Neural progenitor cell (in vitro differentiated cells): ENCODE measurements around the gene GOLGA8Q. TPM values are rescaled to one million over a fixed set of nuclear protein-coding genes. Genes with fewer than 3 reads are reported as not detected.
"Not testable (repeated sequence)": the region's sequence is repeated elsewhere in the genome, so short reads cannot be mapped to it uniquely, and the experiment has no call there.

ENCODE experiments used
- DNase-seq: peaks from one replicate; pipeline ENCODE4 v3.0.0-alpha.2; 2016; ENCODE audit warnings: low spot score
- H2AFZ ChIP-seq: fragments of 200-600 bp; sonication (generic); replicated peaks from 2 replicates; pipeline ENCODE4 v1.6.1; 2016; ENCODE audit warnings: antibody characterized with exemption
- H3F3A ChIP-seq: fragments of 200-600 bp; sonication (generic); 2 replicates; pipeline ENCODE4 v1.6.1; 2016; ENCODE audit warnings: antibody characterized with exemption, low read depth
- H3K27ac ChIP-seq: fragments of 200-600 bp; sonication (generic); 2 replicates; pipeline ENCODE4 v1.5.1; 2016; ENCODE audit warnings: mild to moderate bottlenecking
- H3K27me3 ChIP-seq: fragments of 200-600 bp; sonication (generic); 2 replicates; pipeline ENCODE4 v1.6.1; 2016; ENCODE audit warnings: mild to moderate bottlenecking, moderate library complexity
- H3K36me3 ChIP-seq: fragments of 200-600 bp; sonication (generic); 2 replicates; pipeline ENCODE4 v1.5.1; 2016
- H3K4me1 ChIP-seq: fragments of 200-600 bp; sonication (generic); 2 replicates; pipeline ENCODE4 v1.6.1; 2016; ENCODE audit warnings: mixed run types
- H3K4me2 ChIP-seq: fragments of 200-600 bp; sonication (generic); 2 replicates; pipeline ENCODE4 v1.6.1; 2016
- H3K4me3 ChIP-seq: fragments of 200-600 bp; sonication (generic); 2 replicates; pipeline ENCODE4 v1.5.1; 2016
- H3K79me2 ChIP-seq: fragments of 200-600 bp; sonication (generic); 2 replicates; pipeline ENCODE4 v1.6.1; 2016; ENCODE audit warnings: low read depth
- H3K9ac ChIP-seq: fragments of 200-600 bp; sonication (generic); 2 replicates; pipeline ENCODE4 v1.6.1; 2016
- H3K9me3 ChIP-seq: fragments of 200-600 bp; sonication (generic); 2 replicates; pipeline ENCODE4 v1.5.1; 2016; ENCODE audit warnings: low read depth
- H4K20me1 ChIP-seq: fragments of 200-600 bp; sonication (generic); 2 replicates; pipeline ENCODE4 v1.6.1; 2016; ENCODE audit warnings: low read depth
- H3K27ac Mint-ChIP-seq: 3 replicates; pipeline ENCODE4 v1.8.0; 2021; ENCODE audit warnings: mixed read lengths
- H3K27me3 Mint-ChIP-seq: 2 replicates; pipeline ENCODE4 v1.8.0; 2022; ENCODE audit warnings: low read depth, mild to moderate bottlenecking, inconsistent platforms, moderate library complexity, mixed read lengths; ENCODE audit not compliant: insufficient read depth
- H3K36me3 Mint-ChIP-seq: 3 replicates; pipeline ENCODE4 v1.8.0; 2021; ENCODE audit warnings: mixed read lengths
- H3K4me1 Mint-ChIP-seq: 3 replicates; pipeline ENCODE4 v1.8.0; 2021; ENCODE audit warnings: mixed read lengths
- H3K4me3 Mint-ChIP-seq: 3 replicates; pipeline ENCODE4 v1.8.0; 2021; ENCODE audit warnings: mild to moderate bottlenecking, moderate library complexity, mixed read lengths
- H3K9me3 Mint-ChIP-seq: 3 replicates; pipeline ENCODE4 v1.8.0; 2020; ENCODE audit warnings: mixed read lengths
- total RNA-seq: library from RNA; depleted of rRNA; stranded (reverse); fragments of >200 nt; gene quantifications from 2 replicates; pipeline ENCODE4 v1.2.3, GENCODE V29; 2015; ENCODE audit warnings: low replicate concordance
- TF ChIP-seq, protein P1 (sequence below): fragments of 200-600 bp; sonication (generic); IDR thresholded peaks from 2 replicates; pipeline ENCODE4 v1.5.1; 2017; ENCODE audit warnings: antibody characterized with exemption, mild to moderate bottlenecking

GOLGA8Q gene
- total RNA-seq, 1 donor from 2014 or later = not detected

- DNase-seq = peak; percentile 2
- not testable (repeated sequence) for H3F3A ChIP-seq, H3K4me2 ChIP-seq, H3K27me3 Mint-ChIP-seq, H3K9ac ChIP-seq, H2AFZ ChIP-seq, H3K4me3 ChIP-seq, H3K27ac ChIP-seq, H3K36me3 ChIP-seq, H4K20me1 ChIP-seq, H3K4me1 Mint-ChIP-seq, H3K79me2 ChIP-seq, H3K27ac Mint-ChIP-seq, H3K27me3 ChIP-seq, H3K4me1 ChIP-seq, H3K36me3 Mint-ChIP-seq, H3K9me3 ChIP-seq, H3K9me3 Mint-ChIP-seq, H3K4me3 Mint-ChIP-seq
- TF ChIP-seq, protein P1, sequence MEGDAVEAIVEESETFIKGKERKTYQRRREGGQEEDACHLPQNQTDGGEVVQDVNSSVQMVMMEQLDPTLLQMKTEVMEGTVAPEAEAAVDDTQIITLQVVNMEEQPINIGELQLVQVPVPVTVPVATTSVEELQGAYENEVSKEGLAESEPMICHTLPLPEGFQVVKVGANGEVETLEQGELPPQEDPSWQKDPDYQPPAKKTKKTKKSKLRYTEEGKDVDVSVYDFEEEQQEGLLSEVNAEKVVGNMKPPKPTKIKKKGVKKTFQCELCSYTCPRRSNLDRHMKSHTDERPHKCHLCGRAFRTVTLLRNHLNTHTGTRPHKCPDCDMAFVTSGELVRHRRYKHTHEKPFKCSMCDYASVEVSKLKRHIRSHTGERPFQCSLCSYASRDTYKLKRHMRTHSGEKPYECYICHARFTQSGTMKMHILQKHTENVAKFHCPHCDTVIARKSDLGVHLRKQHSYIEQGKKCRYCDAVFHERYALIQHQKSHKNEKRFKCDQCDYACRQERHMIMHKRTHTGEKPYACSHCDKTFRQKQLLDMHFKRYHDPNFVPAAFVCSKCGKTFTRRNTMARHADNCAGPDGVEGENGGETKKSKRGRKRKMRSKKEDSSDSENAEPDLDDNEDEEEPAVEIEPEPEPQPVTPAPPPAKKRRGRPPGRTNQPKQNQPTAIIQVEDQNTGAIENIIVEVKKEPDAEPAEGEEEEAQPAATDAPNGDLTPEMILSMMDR = peak; percentile 36
Observed at GRCh38 chr15:30566949-30567348, 15.1 kb downstream of the GOLGA8Q start.

DNA sequence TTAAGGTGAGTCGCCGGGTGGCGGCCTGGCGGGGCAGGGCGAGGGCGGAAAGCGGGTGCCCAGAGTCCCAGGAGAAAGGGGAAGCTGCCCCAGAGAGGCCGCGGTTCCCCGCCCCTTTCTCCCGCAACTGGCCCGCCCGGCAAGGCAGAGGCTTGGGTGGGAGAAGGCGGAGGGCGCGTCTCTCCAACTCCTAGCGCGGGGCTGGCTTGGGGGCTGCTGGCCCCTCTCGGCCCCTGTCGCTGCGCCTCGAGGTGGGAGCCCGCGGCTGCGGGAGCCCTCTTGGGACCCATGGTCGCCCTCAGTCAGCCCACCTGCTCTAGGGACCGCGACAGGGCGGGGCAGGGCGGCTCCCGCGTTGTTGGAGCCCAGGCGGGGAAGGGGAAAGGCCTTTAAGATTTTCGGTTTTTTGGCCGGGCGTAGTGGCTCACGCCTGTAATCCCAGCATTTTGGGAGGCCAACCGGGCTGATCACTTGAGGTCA lies 21.2 kb downstream of the GOLGA8Q start:
- H3K4me3 ChIP-seq = not testable (repeated sequence)

DNA sequence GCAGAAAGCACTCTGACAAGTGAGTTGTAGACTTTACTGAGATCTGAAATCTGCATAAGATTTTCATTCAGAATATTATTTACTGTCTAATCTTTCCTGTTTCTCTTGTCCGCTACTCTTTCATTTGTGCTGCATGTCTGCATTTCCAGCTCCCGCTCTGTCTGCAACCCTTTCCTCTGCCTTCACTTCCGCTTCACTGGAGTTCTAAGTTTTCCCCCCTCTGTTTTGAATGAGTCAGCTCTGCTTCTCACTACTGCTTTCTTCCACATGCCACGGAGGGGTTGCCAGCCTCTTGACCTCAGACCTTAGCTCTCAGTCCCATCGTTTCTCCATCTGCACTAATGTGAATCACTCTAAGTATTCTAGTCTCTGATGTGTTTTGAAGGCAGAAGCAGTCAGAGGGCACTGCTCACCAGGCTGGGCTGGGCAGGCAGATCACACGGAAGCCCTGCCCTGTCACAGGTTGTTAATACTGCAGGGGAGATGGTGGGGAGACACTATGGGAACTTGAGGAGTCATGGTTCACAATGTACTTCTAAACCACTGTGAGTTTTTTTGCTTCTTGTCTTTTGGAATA lies 27.6 kb downstream of the GOLGA8Q start:
- H3K9me3 ChIP-seq, H3K27me3 ChIP-seq, H3K4me1 Mint-ChIP-seq, H3K9me3 Mint-ChIP-seq, H3K36me3 Mint-ChIP-seq, H3K4me1 ChIP-seq, H3K4me2 ChIP-seq, H3K4me3 ChIP-seq, H3K79me2 ChIP-seq, H4K20me1 ChIP-seq, H3K36me3 ChIP-seq, H3F3A ChIP-seq, DNase-seq, H3K27me3 Mint-ChIP-seq, H2AFZ ChIP-seq, H3K27ac Mint-ChIP-seq, H3K27ac ChIP-seq, H3K4me3 Mint-ChIP-seq, H3K9ac ChIP-seq: not testable (repeated sequence)

More for the DNA sequence above, 21.2 kb downstream of the GOLGA8Q start:
- not testable (repeated sequence) for H4K20me1 ChIP-seq, H3K4me2 ChIP-seq, H3K27ac ChIP-seq, DNase-seq, H3K27me3 ChIP-seq, H3K27ac Mint-ChIP-seq, H3K36me3 ChIP-seq, H3K36me3 Mint-ChIP-seq, H3F3A ChIP-seq, H3K4me1 ChIP-seq, H3K27me3 Mint-ChIP-seq, H3K9me3 Mint-ChIP-seq, H3K4me1 Mint-ChIP-seq, H2AFZ ChIP-seq, H3K9ac ChIP-seq, H3K79me2 ChIP-seq, H3K4me3 Mint-ChIP-seq, H3K9me3 ChIP-seq

GRCh38 chr15:30580716-30581115 lies 28.9 kb downstream of the GOLGA8Q start:
- H3K4me3 Mint-ChIP-seq, H3K27me3 Mint-ChIP-seq, H3K36me3 ChIP-seq, H3K27me3 ChIP-seq, H3K4me1 ChIP-seq, H3K4me1 Mint-ChIP-seq, H3K36me3 Mint-ChIP-seq, H3K4me2 ChIP-seq, DNase-seq, H3K9me3 Mint-ChIP-seq, H3K9me3 ChIP-seq, H4K20me1 ChIP-seq, H3F3A ChIP-seq, H3K27ac Mint-ChIP-seq, H2AFZ ChIP-seq, H3K79me2 ChIP-seq, H3K27ac ChIP-seq, H3K9ac ChIP-seq, H3K4me3 ChIP-seq: not testable (repeated sequence)

DNA sequence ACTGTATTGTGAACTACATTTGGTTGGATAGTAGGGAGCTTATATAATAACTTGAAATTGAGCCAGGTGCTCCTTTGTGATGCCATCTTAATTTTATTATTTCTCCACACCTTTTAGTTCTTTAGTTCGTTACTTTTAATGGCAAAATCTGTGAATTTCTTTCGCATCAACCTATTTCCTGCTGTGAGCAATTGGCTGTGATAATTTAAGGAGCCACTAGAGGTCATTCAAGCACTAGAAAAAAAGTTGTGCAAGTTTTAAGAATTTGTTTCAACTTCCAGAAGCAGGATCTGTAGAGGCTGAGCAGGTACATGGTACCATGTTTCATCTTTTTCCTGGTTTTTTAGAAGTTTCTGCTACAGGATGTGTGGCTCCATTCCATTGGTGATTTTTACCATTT lies 47.1 kb downstream of the GOLGA8Q start:
- not testable (repeated sequence) for DNase-seq, H3K36me3 Mint-ChIP-seq, H3K9me3 Mint-ChIP-seq, H3K27me3 ChIP-seq, H3K36me3 ChIP-seq, H3K79me2 ChIP-seq, H3K4me1 ChIP-seq, H2AFZ ChIP-seq, H3K27ac ChIP-seq, H3K27me3 Mint-ChIP-seq, H3K4me3 Mint-ChIP-seq, H3K4me2 ChIP-seq, H3K27ac Mint-ChIP-seq, H3K9ac ChIP-seq, H3K4me1 Mint-ChIP-seq, H3K9me3 ChIP-seq, H3F3A ChIP-seq, H4K20me1 ChIP-seq, H3K4me3 ChIP-seq
- TF ChIP-seq, protein P1 = peak; percentile 42

DNA sequence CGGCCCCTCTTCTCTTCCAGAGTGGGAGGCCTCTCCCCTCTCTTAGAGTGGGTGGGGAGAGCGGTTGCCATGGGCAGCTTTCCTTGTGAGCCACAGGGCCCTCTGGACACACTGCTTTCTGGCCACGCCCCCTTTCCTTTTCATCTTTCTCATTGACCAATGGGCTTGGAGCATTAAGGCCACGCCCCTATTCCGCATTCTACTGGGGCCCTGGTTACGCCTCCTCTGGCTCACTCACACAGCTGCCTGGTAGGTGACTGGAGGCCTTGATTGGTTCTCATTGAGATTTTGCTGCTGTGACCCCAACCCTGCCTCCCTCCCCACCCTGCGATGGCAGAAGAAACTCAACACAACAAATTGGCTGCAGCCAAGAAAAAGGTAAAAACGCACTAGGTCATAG lies 51.9 kb downstream of the GOLGA8Q start, which contains the start of gene GOLGA8H:
TSS of gene GOLGA8H (plus strand) at position 233 of the 400 bp plus-strand sequence. CDS start at position 331, 98 bp downstream.
- H3K36me3 Mint-ChIP-seq, H2AFZ ChIP-seq, H3K4me1 ChIP-seq, H3K9me3 Mint-ChIP-seq, H3F3A ChIP-seq, H3K79me2 ChIP-seq, H3K36me3 ChIP-seq, H3K4me1 Mint-ChIP-seq, H3K9me3 ChIP-seq, H3K4me3 ChIP-seq, H3K27ac ChIP-seq, H3K27me3 ChIP-seq, H3K27ac Mint-ChIP-seq, H3K4me2 ChIP-seq, H3K9ac ChIP-seq, H3K27me3 Mint-ChIP-seq, H3K4me3 Mint-ChIP-seq, H4K20me1 ChIP-seq: not testable (repeated sequence)
- DNase-seq = peak; percentile 7
